Right cardiac atrium (tissue), 5 donors: ENCODE results near the gene VAV3. TPM values are rescaled to one million over a fixed set of nuclear protein-coding genes. Genes with fewer than 3 reads are reported as not detected.

Source experiments
- ATAC-seq, 2 donors: fragments of 200-7000 bp; cut with Tn5 transposase; one replicate each; pipeline versions ENCODE4 v1.8.0 to v1.9.1; 2020; ENCODE audit warnings: moderate library complexity in 2 of 2, mild to moderate bottlenecking in 1 of 2
- DNase-seq, 3 donors: peaks; one replicate each; pipeline ENCODE4 v3.0.0-alpha.2; 2020
- H3K27ac ChIP-seq: one replicate; pipeline ENCODE4 v1.5.1; 2013; ENCODE audit warnings: mild to moderate bottlenecking, low read length, control low read depth, moderate library complexity
- H3K27me3 ChIP-seq: one replicate; pipeline ENCODE4 v1.6.1; 2013; ENCODE audit not compliant: control insufficient read depth, insufficient read depth
- H3K4me1 ChIP-seq: one replicate; pipeline ENCODE4 v1.6.1; 2013; ENCODE audit warnings: low read length; ENCODE audit not compliant: control insufficient read depth, insufficient read depth
- H3K4me3 ChIP-seq: one replicate; pipeline ENCODE4 v1.5.1; 2013; ENCODE audit warnings: low read length, control low read depth
- H3K9me3 ChIP-seq: one replicate; pipeline ENCODE4 v1.6.1; 2013; ENCODE audit warnings: low read length; ENCODE audit not compliant: control insufficient read depth
- WGBS: extraction: QIAGEN DNeasy Blood & Tissue Kit; methylation state at CpG from one replicate; pipeline ENCODE4 v1.1.7; 2013; 5-methylcytosine and 5-hydroxymethylcytosine counted together
- intact Hi-C, 4 donors: fragments of 100-400 bp; cut with DNase I; formaldehyde crosslinking; loops; one replicate each; pipeline versions ENCODE4 v1.11.0 to v1.14.0; 2022 to 2023
- polyA plus RNA-seq: library from polyadenylated mRNA; stranded (reverse); fragments of 200-250 nt; gene quantifications from one replicate; pipeline ENCODE4 v1.2.3, GENCODE V29; 2013
- total RNA-seq, 4 donors: library from RNA; stranded (reverse); fragmentation: NEBNext Ultra II Directional; extraction: Animal tissue kit (Norgen Biotek cat#: 25700); gene quantifications; one replicate each; pipeline ENCODE4 v1.2.1, GENCODE V29; 2021
- donor health status: healthy with polysubstance abuse.
- donor health status: DM: no; HTN: yes; CAD: no.
- donor health status: DM: no; HTN: no; CAD: no.
- donor health status: DM: no; HTN: yes; CAD: no; lungs with severe emphysema.
- donor health status: DM: yes; HTN: yes; CAD: no.

Gene VAV3
- total and polyA plus RNA-seq, 5 donors: 0.79 to 4.0 (median 2.7) TPM

GRCh38 chr1:107547363-107548155 is 417.4 kb downstream of the VAV3 start:
- no peaks in the 10 kb centered on the region for H3K4me1 ChIP-seq
- H3K27ac ChIP-seq: no peak overlapping the region
- no peaks in the 10 kb centered on the region for H3K9me3 ChIP-seq
- DNase-seq (no peak), ATAC-seq (no peak)
- H3K27me3 ChIP-seq: no peaks in the 10 kb centered on the region
- no peak overlapping the region for H3K4me3 ChIP-seq
- intact Hi-C loops: no loop called here
- WGBS: 84% methylated on average over 4 of the region's 4 CpGs

GRCh38 chr1:107546576-107546975 is 418.4 kb downstream of the VAV3 start:
- Histone ChIP-seq H3K27ac (no peak overlapping the region), H3K9me3 (no peaks in the 10 kb centered on the region), H3K27me3 (no peaks in the 10 kb centered on the region), H3K4me1 (no peaks in the 10 kb centered on the region), H3K4me3 (no peak overlapping the region)
- intact Hi-C loops: no loop called here
- ATAC-seq: no peak
- WGBS: 74% methylated on average over 4 of the region's 4 CpGs
- no peak for DNase-seq

DNA sequence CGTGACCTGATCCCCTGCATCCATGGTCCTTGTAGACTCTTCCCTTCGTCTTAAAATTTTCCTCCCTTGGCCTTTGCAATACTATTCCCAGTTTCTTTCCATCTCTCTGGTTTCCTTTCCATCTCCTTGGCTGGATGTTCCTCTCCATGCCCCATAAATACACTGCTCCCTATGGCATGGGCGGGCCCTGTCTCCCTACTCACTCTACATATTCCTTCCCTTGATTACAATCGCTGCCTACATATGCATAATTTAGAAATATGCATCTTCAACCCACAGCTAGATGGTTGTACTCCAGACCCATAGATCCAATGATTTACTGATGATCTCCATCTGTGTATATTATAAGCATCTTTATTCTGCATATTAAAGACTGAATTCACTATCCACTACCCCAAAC is 419.1 kb downstream of the VAV3 start:
- no peak for ATAC-seq
- Histone ChIP-seq H3K4me3 (no peak overlapping the region), H3K27ac (no peak overlapping the region), H3K27me3 (no peaks in the 10 kb centered on the region), H3K4me1 (no peaks in the 10 kb centered on the region), H3K9me3 (no peaks in the 10 kb centered on the region)
- 68% methylated on average over 4 of the region's 4 CpGs for WGBS
- DNase-seq: no peak
- intact Hi-C loops: no loop called here

DNA sequence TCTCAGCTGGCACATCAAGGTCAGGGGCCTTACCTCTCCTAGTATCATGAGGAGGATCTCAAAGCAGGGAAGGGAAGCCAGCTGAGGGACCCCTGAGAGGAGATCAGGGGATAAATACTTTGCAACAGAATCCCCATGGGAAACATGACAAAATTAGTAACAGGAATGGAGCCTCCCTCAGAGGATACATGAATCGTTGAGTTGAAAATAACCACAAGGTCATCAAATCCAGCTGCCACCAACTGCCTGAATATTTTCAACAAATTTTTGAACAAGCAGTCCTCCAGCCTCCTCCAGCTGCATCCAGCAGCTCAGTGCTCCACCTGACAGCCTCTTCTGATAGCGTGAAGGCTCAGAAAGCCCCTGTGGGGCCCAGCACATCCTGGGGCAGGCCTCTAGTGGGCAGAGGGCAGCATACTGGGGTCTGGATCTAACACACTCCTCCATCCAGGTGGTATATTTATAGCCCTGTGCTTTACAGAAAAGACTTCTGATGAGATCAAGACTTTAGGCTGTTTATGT is 419.9 kb downstream of the VAV3 start:
- no peak for ATAC-seq
- Histone ChIP-seq H3K4me3 (no peak overlapping the region), H3K9me3 (no peaks in the 10 kb centered on the region), H3K27ac (no peak overlapping the region), H3K4me1 (no peaks in the 10 kb centered on the region), H3K27me3 (no peaks in the 10 kb centered on the region)
- 60% methylated on average over 2 of the region's 2 CpGs for WGBS
- intact Hi-C loops: no loop called here
- DNase-seq: no peak

GRCh38 chr1:107544285-107544684 is 420.7 kb downstream of the VAV3 start:
- H3K9me3 ChIP-seq: no peaks in the 10 kb centered on the region
- DNase-seq: no peak
- no peaks in the 10 kb centered on the region for H3K27me3 ChIP-seq
- WGBS: 79% methylated on average over 4 of the region's 4 CpGs
- H3K4me3 ChIP-seq: no peak overlapping the region
- no peak overlapping the region for H3K27ac ChIP-seq
- intact Hi-C loops: no loop called here
- no peak for ATAC-seq
- no peaks in the 10 kb centered on the region for H3K4me1 ChIP-seq

DNA sequence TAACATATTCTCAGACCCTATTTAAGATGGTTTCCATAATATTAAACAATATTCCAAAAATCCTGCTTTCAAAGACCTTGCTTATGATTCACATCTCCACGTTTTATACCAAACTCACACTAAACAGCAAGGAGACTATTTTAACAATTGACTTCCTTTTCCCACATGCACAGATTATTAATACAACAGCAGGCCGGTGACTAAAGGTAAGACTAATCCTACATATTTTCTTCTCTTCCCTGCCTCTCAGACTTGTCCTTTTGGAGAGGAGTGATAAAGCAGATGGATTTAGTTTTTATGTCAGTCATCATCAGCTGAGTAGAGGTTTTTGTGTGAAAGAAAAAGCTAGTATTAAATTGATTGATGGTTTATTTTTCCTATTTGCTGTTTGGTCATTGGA is 423.6 kb downstream of the VAV3 start:
- Histone ChIP-seq H3K4me3 (no peak overlapping the region), H3K27ac (no peak overlapping the region), H3K27me3 (no peaks in the 10 kb centered on the region), H3K9me3 (no peaks in the 10 kb centered on the region), H3K4me1 (no peaks in the 10 kb centered on the region)
- intact Hi-C loops: no loop called here
- DNase-seq: no peak
- no peak for ATAC-seq
- WGBS: 72% methylated on average over 2 of the region's 2 CpGs

DNA sequence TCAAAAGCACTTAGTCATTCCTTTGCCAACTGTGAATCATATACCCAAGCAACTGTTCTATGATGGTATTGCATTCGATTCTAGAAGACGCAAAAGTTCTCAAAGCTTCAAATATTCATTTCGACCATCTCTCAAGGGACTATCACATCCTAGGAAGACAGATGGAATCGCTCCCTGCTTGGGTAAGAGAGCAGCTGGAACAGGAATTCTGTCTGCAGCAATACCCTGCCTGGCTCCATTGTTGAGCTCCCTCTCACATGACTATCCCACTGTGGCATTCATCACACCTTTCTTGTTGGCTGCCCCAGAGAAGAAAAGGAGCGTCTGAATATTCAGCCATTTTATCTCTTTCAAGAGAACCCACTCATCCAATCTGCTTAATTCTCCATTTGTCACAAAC is 426.5 kb downstream of the VAV3 start:
- Histone ChIP-seq H3K4me1 (no peaks in the 10 kb centered on the region), H3K9me3 (no peaks in the 10 kb centered on the region), H3K27me3 (no peaks in the 10 kb centered on the region), H3K4me3 (no peak overlapping the region), H3K27ac (no peak overlapping the region)
- DNase-seq (no peak), ATAC-seq (no peak)
- 81% methylated on average over 5 of the region's 5 CpGs for WGBS
- intact Hi-C loops: no loop called here

DNA sequence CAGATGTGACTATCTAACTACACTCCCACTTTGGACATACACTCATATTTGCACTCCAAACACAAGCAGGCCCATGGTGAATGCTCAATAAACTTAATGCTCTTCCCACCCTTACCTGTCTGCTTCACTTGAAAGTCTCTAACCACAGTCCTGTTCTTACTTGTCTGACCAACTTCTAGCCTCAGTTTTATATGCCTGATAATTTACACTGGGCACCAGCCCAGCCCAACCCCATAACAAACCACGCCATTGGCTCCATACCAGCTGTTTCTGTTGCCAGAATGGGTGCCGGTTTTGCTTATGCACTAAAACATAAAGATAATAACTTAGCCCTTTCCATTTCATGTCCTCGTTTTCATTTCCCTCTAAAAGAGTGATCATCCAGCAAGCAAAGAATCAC is 428.7 kb downstream of the VAV3 start:
- DNase-seq: no peak
- Histone ChIP-seq H3K27ac (no peak overlapping the region), H3K4me3 (no peak overlapping the region), H3K9me3 (no peaks in the 10 kb centered on the region), H3K27me3 (no peaks in the 10 kb centered on the region), H3K4me1 (no peaks in the 10 kb centered on the region)
- intact Hi-C loops: no loop called here
- WGBS: 33% methylated on average over 3 of the region's 3 CpGs
- ATAC-seq: peak in 1 of 2 donors; percentile 51

DNA sequence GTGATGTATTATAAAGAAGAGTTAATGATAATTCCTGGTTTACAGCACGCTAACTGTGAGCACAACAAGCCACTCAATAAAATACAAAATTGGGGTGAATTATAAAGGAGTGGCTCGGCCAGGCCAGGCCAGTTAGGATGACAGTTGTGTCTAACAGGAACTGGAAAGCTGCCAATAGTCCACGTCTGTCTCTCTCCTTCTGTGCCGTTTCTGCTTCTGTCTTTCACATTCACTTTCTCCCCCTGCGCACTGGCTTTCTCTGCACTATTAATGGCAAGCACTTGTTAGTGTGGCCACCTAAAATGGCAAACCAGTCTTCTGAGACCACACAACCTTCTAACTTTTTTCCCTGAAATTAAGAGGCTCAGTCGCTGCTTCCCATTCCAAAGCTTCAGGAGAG is 429.9 kb downstream of the VAV3 start:
- Histone ChIP-seq H3K9me3 (no peaks in the 10 kb centered on the region), H3K4me1 (no peaks in the 10 kb centered on the region), H3K4me3 (no peak overlapping the region), H3K27ac (no peak overlapping the region), H3K27me3 (no peaks in the 10 kb centered on the region)
- intact Hi-C loops: no loop called here
- ATAC-seq (no peak), DNase-seq (no peak)
- WGBS: 52% methylated on average over 6 of the region's 6 CpGs

DNA sequence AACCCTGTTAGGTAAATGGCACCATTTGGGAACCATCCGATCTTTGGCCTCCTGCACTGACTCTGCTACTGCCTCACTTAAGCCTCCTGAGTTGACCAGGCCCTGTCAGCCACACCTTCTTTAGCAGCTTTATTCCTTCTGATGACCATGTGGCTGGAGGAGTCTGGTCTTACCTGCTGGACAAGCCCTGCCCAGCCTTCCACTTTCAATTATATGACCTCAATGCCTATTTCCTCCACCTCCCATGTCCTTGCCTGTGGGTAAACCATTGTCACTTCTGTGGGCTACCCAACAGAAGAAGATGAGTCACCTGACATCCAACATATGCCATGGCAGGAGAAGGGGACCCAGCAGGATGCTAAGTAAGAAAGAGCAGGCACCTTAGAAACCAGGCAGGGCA is 430.3 kb downstream of the VAV3 start:
- intact Hi-C loops: no loop called here
- no peak for ATAC-seq

GRCh38 chr1:107533436-107533835 is 431.5 kb downstream of the VAV3 start:
- H3K27ac ChIP-seq: no peak overlapping the region
- no peaks in the 10 kb centered on the region for H3K9me3 ChIP-seq
- intact Hi-C loops: no loop called here
- H3K27me3 ChIP-seq: no peaks in the 10 kb centered on the region
- H3K4me1 ChIP-seq: no peaks in the 10 kb centered on the region
- ATAC-seq: no peak
- DNase-seq: no peak
- no peak overlapping the region for H3K4me3 ChIP-seq
- 76% methylated on average over 2 of the region's 2 CpGs for WGBS

More for the DNA sequence above, 430.3 kb downstream of the VAV3 start:
- Histone ChIP-seq H3K9me3 (no peaks in the 10 kb centered on the region), H3K27ac (no peak overlapping the region), H3K4me1 (no peaks in the 10 kb centered on the region), H3K27me3 (no peaks in the 10 kb centered on the region), H3K4me3 (no peak overlapping the region)
- WGBS: 94% methylated on average over 1 of the region's 1 CpG
- no peak for DNase-seq

DNA sequence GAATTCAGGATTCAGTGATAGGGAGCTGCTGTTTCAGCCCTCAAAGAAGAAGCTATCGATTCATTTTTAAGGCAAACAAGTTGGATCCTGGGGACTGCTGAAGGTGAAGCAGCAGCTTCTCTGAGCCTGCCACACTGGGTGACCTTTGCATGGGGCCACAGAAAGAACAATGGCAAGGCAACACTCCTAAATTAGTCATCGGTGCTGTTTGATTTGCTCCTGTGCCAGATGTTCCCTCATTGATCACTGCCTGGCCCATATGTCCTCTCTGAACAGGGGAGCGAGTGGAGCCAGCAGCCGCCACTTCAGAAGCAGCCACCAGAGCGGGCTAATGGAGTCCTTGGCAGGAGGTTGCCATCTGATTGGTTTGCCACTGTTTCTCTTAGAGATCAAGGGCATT is 432.7 kb downstream of the VAV3 start:
- no peak for ATAC-seq
- no peaks in the 10 kb centered on the region for H3K27me3 ChIP-seq
- 82% methylated on average over 5 of the region's 5 CpGs for WGBS
- H3K27ac ChIP-seq: no peak overlapping the region
- no peaks in the 10 kb centered on the region for H3K9me3 ChIP-seq
- no peak overlapping the region for H3K4me3 ChIP-seq
- no peak for DNase-seq
- H3K4me1 ChIP-seq: no peaks in the 10 kb centered on the region
- intact Hi-C loops: no loop called here
